Measurements from ENCODE around the gene DCTPP1.
A peak's percentile ranks its signal among the peaks of the same experiment; 100 is the strongest.
"Not testable (repeated sequence)": the region's sequence is repeated elsewhere in the genome, so short reads cannot be mapped to it uniquely, and the experiment has no call there.

The DCTPP1 gene

DNA sequence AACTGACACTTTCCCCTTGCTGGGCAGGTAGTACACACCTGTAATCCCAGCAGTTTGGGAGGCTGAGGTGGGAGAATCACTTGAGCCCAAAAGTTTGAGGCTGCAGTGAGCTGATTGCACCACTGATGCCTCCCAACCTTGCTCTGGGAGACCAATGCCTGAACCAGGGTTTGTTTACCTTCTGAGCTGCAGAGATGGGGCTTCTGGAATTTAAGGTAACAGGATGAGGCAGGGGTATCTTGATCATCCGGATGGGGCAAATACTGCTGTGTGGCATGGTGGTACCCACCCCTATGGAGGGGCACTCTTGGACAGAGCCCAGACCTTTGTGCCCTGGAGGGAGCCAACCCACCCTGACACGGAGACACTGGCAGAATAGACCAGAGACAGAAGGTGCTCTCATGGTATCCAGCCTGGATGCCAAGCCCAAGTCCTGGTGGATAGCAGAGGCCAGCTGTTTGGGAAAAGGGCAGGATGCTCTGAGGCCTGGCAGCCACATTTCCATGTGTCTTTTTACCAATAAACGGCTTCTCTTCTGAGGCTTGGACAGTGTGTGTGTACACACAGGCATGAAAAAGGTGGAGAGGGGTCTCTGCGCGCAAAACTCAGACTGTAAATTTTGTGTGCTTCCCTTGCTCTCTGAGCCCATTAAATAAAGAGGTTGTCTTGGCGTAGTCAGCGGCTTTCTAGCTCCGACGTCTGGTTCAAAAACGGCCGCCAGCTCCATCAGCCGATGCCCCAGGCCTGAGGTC, 30.2 kb downstream of the DCTPP1 start:
- no peak for TF ChIP-seq JUND (IDR thresholded peaks at IDR 0.05; ENCODE audit: low read depth)
- no peak for DNase-seq (ENCODE audit: low read depth in 1 of 2, low spot score in 1 of 2)
- in situ Hi-C loops (cut with HindIII; ENCODE audit: low pct_unique_long_range_greater_than_20kb, low sequenced_read_pairs) = no loop called here

DNA sequence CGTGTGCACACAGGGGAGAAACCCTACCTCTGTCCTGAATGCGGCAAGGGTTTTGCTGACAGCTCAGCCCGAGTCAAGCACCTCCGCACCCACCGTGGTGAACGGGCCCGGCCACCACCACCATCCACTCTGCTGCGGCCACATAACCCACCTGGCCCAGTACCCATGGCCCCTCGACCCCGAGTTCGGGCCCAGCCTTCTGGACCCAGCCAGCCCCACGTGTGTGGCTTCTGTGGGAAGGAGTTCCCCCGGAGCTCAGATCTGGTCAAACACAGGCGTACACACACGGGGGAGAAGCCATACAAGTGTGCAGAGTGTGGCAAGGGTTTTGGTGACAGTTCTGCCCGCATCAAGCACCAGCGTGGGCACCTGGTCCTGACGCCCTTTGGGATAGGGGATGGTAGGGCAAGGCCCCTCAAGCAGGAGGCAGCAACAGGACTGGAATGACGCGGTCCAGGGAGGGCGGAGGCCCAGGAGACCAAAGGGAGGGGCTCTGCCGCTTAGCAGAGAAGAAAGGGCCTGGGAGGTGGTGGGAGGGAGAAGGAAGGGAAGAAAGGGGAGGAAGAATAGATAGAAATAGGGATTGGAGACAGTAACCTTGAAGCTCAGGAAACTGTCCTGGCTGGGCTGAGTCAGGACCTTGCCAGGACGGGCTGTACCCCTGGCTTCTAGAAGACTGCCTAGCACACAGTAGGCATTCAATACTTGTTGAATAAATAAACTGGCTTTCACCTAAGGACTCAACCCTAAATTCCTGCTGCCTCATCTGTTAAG, 31.0 kb downstream of the DCTPP1 start:
- no peak for TF ChIP-seq JUND (IDR thresholded peaks at IDR 0.05; ENCODE audit: low read depth)
- in situ Hi-C loops (cut with HindIII; ENCODE audit: low pct_unique_long_range_greater_than_20kb, low sequenced_read_pairs) = no loop called here

DNA sequence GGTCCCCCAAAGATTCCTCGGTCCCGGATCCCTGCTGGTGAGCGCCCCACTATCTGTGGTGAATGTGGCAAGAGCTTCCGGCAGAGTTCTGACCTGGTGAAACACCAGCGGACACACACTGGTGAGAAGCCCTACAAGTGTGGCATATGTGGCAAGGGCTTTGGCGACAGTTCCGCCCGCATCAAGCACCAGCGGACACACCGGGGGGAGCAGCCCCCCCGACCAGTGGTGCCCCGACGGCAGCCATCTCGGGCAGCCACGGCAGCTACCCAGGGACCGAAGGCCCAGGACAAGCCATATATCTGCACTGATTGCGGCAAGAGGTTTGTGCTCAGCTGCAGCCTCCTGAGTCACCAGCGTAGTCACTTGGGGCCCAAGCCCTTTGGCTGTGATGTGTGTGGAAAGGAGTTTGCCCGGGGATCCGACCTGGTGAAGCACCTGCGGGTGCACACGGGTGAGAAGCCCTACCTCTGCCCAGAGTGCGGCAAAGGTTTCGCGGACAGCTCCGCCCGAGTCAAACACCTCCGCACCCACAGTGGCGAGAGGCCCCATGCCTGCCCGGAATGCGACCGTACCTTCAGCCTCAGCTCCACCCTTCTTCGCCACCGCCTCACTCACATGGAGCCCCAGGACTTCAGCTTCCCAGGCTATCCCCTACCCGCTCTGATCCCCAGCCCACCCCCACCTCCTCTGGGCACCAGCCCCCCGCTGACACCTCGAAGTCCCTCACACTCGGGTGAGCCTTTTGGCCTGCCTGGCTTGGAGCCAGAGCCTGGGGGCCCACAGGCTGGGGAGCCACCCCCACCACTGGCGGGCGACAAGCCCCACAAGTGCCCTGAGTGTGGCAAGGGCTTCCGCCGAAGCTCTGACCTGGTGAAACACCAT, 31.8 kb downstream of the DCTPP1 start:
- no peak for DNase-seq (ENCODE audit: low read depth in 1 of 2, low spot score in 1 of 2)
- TF ChIP-seq JUND (IDR thresholded peaks at IDR 0.05; ENCODE audit: low read depth) = no peak
- in situ Hi-C loops (cut with HindIII; ENCODE audit: low pct_unique_long_range_greater_than_20kb, low sequenced_read_pairs) = no loop called here

More for the DNA sequence above, 31.0 kb downstream of the DCTPP1 start:
- no peak for DNase-seq (ENCODE audit: low read depth in 1 of 2, low spot score in 1 of 2)

GRCh38 chr16:30397056-30397455, 32.8 kb downstream of the DCTPP1 start:
- in situ Hi-C loops (cut with HindIII; ENCODE audit: low pct_unique_long_range_greater_than_20kb, low sequenced_read_pairs) = no loop called here
- no peak for TF ChIP-seq JUND (IDR thresholded peaks at IDR 0.05; ENCODE audit: low read depth)
- no peak for DNase-seq (ENCODE audit: low read depth in 1 of 2, low spot score in 1 of 2)

GRCh38 chr16:30396627-30397026, 33.2 kb downstream of the DCTPP1 start:
- DNase-seq (ENCODE audit: low read depth in 1 of 2, low spot score in 1 of 2); in situ Hi-C loops (cut with HindIII; ENCODE audit: low pct_unique_long_range_greater_than_20kb, low sequenced_read_pairs): not testable (repeated sequence)

GRCh38 chr16:30395992-30396585, 33.7 kb downstream of the DCTPP1 start:
- in situ Hi-C loops (cut with HindIII; ENCODE audit: low pct_unique_long_range_greater_than_20kb, low sequenced_read_pairs) = no loop called here
- DNase-seq (ENCODE audit: low read depth in 1 of 2, low spot score in 1 of 2) = no peak

DNA sequence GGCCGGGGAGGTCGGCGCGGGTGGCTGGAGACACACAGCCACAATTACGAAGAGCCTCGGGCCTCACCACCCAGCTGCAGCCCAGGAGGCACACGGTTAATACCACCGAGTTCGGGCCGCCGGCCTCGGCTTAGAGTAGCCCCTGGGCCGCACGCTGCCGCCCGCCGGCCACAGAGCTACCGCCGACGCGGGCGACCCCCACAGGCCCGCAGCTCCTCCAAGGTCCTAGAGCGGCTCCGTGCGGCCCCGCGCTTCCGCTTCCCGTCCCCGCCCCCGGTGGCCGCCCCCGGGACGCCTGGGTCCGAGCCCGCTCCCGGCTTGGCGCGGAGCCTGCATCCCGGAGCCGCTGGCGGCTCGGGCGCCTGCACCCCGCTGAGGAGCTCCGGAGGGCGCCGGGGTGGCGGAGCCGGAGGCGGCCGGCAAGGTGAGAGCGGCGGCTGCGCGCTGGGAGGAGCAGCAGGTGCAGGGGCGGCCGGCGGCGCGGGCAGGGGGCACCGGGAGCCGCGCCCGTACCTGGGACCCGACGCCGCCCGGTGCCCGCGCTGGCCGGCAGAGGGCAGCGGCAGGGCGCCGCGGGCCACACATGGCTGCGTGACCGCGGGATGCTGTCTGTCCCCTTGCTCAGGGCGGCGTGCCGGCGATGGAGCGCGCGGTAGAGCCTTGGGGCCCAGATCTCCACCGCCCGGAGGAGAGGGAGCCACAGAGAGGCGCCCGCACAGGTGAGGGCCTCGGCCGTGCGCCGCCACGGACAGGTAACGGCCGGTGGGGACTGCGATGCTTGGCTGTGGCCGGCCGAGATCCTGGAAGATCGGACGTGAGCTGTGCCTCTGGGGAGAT, 34.5 kb downstream of the DCTPP1 start, which contains the start of gene ZNF48:
ZNF48 (plus strand) TSS at position 266 of the 837 bp plus-strand sequence; CDS start at position 641, 375 bp downstream.
- in situ Hi-C loops (cut with HindIII; ENCODE audit: low pct_unique_long_range_greater_than_20kb, low sequenced_read_pairs) = no loop called here
- TF ChIP-seq JUND (IDR thresholded peaks at IDR 0.05; ENCODE audit: low read depth) = no peak
- peak; percentile 80 to 90 for DNase-seq (ENCODE audit: low read depth in 1 of 2, low spot score in 1 of 2)

More at GRCh38 chr16:30395992-30396585, 33.7 kb downstream of the DCTPP1 start:
- no peak for TF ChIP-seq JUND (IDR thresholded peaks at IDR 0.05; ENCODE audit: low read depth)

GRCh38 chr16:30394592-30395154, 35.2 kb downstream of the DCTPP1 start:
- in situ Hi-C loops (cut with HindIII; ENCODE audit: low pct_unique_long_range_greater_than_20kb, low sequenced_read_pairs) = no loop called here
- no peak for TF ChIP-seq JUND (IDR thresholded peaks at IDR 0.05; ENCODE audit: low read depth)
- no peak for DNase-seq (ENCODE audit: low read depth in 1 of 2, low spot score in 1 of 2)

GRCh38 chr16:30383521-30383920, 46.3 kb downstream of the DCTPP1 start:
- DNase-seq (ENCODE audit: low read depth in 1 of 2, low spot score in 1 of 2) = no peak
- in situ Hi-C loops (cut with HindIII; ENCODE audit: low pct_unique_long_range_greater_than_20kb, low sequenced_read_pairs) = no loop called here

DNA sequence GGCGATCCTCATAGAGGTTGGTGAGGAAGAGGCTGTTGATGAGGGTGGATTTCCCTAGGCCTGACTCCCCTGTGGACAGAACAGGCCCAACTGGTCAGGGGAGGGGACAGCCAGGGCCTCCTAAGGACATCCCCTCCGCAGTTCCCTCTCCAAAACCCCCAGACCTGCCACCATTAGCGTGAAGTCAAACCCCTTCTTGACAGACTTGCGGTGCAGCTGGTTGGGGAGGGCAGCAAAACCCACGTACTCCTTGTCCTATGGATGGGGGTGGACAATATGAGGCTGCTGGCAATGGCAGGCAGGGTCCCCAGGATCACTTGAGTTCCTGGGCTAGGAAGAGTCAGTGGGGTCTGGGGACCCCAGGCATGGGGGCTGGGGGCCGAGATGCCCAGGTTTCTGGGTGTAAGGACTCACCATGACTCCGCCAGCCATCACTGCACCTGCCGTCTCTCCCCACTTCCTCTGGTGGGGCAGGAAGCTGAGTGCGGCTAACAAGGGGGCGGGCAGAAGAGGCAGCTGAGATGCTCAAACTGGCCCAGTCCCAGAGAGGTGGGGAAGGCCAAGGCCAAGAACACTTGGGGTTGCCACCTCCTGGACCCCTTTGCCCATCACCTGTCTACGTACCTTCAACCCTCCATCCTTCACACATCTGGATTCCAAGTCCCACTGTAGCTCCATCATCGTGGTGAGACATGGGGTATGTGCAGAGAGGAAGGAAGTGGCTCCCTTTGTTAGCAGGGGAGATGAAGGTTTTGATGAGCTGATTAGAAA, 47.5 kb downstream of the DCTPP1 start, which contains the start of gene SEPTIN1:
SEPTIN1 (minus strand) TSS at position 451 of the 771 bp plus-strand sequence; CDS start at position 432, 19 bp downstream.
- DNase-seq (ENCODE audit: low read depth in 1 of 2, low spot score in 1 of 2) = no peak
- in situ Hi-C loops (cut with HindIII; ENCODE audit: low pct_unique_long_range_greater_than_20kb, low sequenced_read_pairs) = no loop called here
- no peak for TF ChIP-seq JUND (IDR thresholded peaks at IDR 0.05; ENCODE audit: low read depth)

More at GRCh38 chr16:30383521-30383920, 46.3 kb downstream of the DCTPP1 start:
- TF ChIP-seq JUND (IDR thresholded peaks at IDR 0.05; ENCODE audit: low read depth) = no peak

Measured in T47D (cell line).